Upper lobe of left lung (tissue), 4 donors: ENCODE results near the gene INHBC.

ENCODE experiments used
- EP300 ChIP-seq, 4 donors: sonication (generic); formaldehyde crosslinking; IDR thresholded peaks; one replicate each; pipeline ENCODE4 v1.5.1; 2017; ENCODE audit warnings: antibody characterized with exemption in 4 of 4, control low read depth in 2 of 4
- POLR2A ChIP-seq, 4 donors: fragments of 450-650 bp; IDR thresholded peaks; one replicate each; pipeline ENCODE4 v1.5.1; 2016 to 2017; ENCODE audit warnings: antibody characterized with exemption in 4 of 4, mild to moderate bottlenecking in 2 of 4
- POLR2AphosphoS5 ChIP-seq, 2 donors: sonication (generic); formaldehyde crosslinking; IDR thresholded peaks; one replicate each; pipeline ENCODE4 v1.5.1; 2017; ENCODE audit warnings: antibody characterized with exemption in 2 of 2
- TF ChIP-seq, protein P1 (sequence below), 6 experiments: fragments of 450-650 bp in 4 of 6; fragments of 200-600 bp in 2 of 6; sonication (generic) in 2 of 6; IDR thresholded peaks; one replicate each; pipeline ENCODE4 v1.5.1; 2016 to 2019; ENCODE audit warnings: antibody characterized with exemption in 6 of 6

- no peak for TF ChIP-seq POLR2AphosphoS5 (IDR thresholded peaks at IDR 0.05)
- TF ChIP-seq POLR2A (IDR thresholded peaks at IDR 0.05): no peak
- TF ChIP-seq, protein P1, sequence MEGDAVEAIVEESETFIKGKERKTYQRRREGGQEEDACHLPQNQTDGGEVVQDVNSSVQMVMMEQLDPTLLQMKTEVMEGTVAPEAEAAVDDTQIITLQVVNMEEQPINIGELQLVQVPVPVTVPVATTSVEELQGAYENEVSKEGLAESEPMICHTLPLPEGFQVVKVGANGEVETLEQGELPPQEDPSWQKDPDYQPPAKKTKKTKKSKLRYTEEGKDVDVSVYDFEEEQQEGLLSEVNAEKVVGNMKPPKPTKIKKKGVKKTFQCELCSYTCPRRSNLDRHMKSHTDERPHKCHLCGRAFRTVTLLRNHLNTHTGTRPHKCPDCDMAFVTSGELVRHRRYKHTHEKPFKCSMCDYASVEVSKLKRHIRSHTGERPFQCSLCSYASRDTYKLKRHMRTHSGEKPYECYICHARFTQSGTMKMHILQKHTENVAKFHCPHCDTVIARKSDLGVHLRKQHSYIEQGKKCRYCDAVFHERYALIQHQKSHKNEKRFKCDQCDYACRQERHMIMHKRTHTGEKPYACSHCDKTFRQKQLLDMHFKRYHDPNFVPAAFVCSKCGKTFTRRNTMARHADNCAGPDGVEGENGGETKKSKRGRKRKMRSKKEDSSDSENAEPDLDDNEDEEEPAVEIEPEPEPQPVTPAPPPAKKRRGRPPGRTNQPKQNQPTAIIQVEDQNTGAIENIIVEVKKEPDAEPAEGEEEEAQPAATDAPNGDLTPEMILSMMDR (IDR thresholded peaks at IDR 0.05): no peak
- no peak for TF ChIP-seq EP300 (IDR thresholded peaks at IDR 0.05)
Observed at GRCh38 chr12:57485695-57486094, 51.1 kb downstream of the INHBC start.
